SK-N-SH treated with all-trans-retinoic acid at 6 μM for 48 hours (cell line): ENCODE results near the gene SLAIN1.

ENCODE experiments used
- ARNTL ChIP-seq: fragments of 450-650 bp; formaldehyde crosslinking; IDR thresholded peaks from 2 replicates; pipeline ENCODE4 v1.5.0; 2020; ENCODE audit warnings: low read depth, mild to moderate bottlenecking, moderate library complexity, borderline replicate concordance
- CREB5 ChIP-seq: fragments of 250-450 bp; sonication (Bioruptor Pico); IDR thresholded peaks from 2 replicates; pipeline ENCODE4 v1.5.1; 2020; ENCODE audit warnings: low read depth, mild to moderate bottlenecking, moderate library complexity
- PATZ1 ChIP-seq: fragments of 250-450 bp; sonication (Bioruptor Pico); IDR thresholded peaks from 2 replicates; pipeline ENCODE4 v1.8.0; 2020; ENCODE audit warnings: mild to moderate bottlenecking, moderate library complexity, borderline replicate concordance
- POU6F1 ChIP-seq: fragments of 250-450 bp; sonication (Bioruptor Pico); IDR thresholded peaks from 2 replicates; pipeline ENCODE4 v1.8.0; 2021; ENCODE audit warnings: low read depth, mild to moderate bottlenecking, moderate library complexity, borderline replicate concordance
- PPARA ChIP-seq: fragments of 250-450 bp; sonication (Bioruptor Pico); IDR thresholded peaks from 2 replicates; pipeline ENCODE4 v1.5.0; 2020; ENCODE audit warnings: mild to moderate bottlenecking, borderline replicate concordance
- RARB ChIP-seq: fragments of 250-450 bp; sonication (Bioruptor Pico); IDR thresholded peaks from 2 replicates; pipeline ENCODE4 v1.8.0; 2021; ENCODE audit warnings: mild to moderate bottlenecking, moderate library complexity
- SNAI2 ChIP-seq: fragments of 250-450 bp; sonication (Bioruptor Pico); IDR thresholded peaks from 2 replicates; pipeline ENCODE4 v1.5.0; 2020; ENCODE audit warnings: mild to moderate bottlenecking, moderate library complexity
- TOX ChIP-seq: fragments of 250-450 bp; sonication (Bioruptor Pico); IDR thresholded peaks from 2 replicates; pipeline ENCODE4 v1.8.0; 2021; ENCODE audit warnings: mild to moderate bottlenecking, moderate library complexity, borderline replicate concordance
- ZC3H10 ChIP-seq: fragments of 250-450 bp; sonication (Bioruptor Pico); IDR thresholded peaks from 2 replicates; pipeline ENCODE4 v1.5.1; 2021; ENCODE audit warnings: mild to moderate bottlenecking, moderate library complexity
- ZFP3 ChIP-seq: fragments of 250-450 bp; sonication (Bioruptor Pico); IDR thresholded peaks from 2 replicates; pipeline ENCODE4 v1.5.0; 2020; ENCODE audit warnings: mild to moderate bottlenecking, moderate library complexity
- ZFP30 ChIP-seq: fragments of 450-650 bp; formaldehyde crosslinking; IDR thresholded peaks from 2 replicates; pipeline ENCODE4 v1.5.0; 2022; ENCODE audit warnings: mild to moderate bottlenecking, moderate library complexity
- ZNF565 ChIP-seq: fragments of 450-650 bp; formaldehyde crosslinking; conservative IDR thresholded peaks from 2 replicates; pipeline ENCODE4 v1.5.0; 2020; ENCODE audit warnings: low read depth, mild to moderate bottlenecking, moderate library complexity

- no peak for TF ChIP-seq SNAI2 (CRISPR knock-in tag)
- no peak for TF ChIP-seq ARNTL (CRISPR knock-in tag)
- TF ChIP-seq CREB5 (CRISPR knock-in tag), result no peak
- TF ChIP-seq PPARA (CRISPR knock-in tag), result no peak
- TF ChIP-seq RARB, result no peak
- no peak for TF ChIP-seq ZC3H10
- no peak for TF ChIP-seq PATZ1 (CRISPR knock-in tag)
- TF ChIP-seq ZFP30 (CRISPR knock-in tag), result no peak
- TF ChIP-seq ZFP3, result no peak
- no peak for TF ChIP-seq ZNF565 (CRISPR knock-in tag)
- no peak for TF ChIP-seq TOX (CRISPR knock-in tag)
- no peak for TF ChIP-seq POU6F1
Measured at GRCh38 chr13:77728265-77729125, 31.0 kb downstream of the SLAIN1 start.
